Activated T-helper 9 cell treated with anti-CD3 and anti-CD28 coated beads, Interleukin-2, amount 50 U/mL, for 16 hours (primary cell): ENCODE results near the gene PSMD7.
"Not testable (repeated sequence)": the region's sequence is repeated elsewhere in the genome, so short reads cannot be mapped to it uniquely, and the experiment has no call there.

Experiments used
- DNase-seq: peaks from one replicate; pipeline ENCODE4 v3.0.0-alpha.2; 2020; ENCODE audit warnings: low read depth

Gene PSMD7

DNA sequence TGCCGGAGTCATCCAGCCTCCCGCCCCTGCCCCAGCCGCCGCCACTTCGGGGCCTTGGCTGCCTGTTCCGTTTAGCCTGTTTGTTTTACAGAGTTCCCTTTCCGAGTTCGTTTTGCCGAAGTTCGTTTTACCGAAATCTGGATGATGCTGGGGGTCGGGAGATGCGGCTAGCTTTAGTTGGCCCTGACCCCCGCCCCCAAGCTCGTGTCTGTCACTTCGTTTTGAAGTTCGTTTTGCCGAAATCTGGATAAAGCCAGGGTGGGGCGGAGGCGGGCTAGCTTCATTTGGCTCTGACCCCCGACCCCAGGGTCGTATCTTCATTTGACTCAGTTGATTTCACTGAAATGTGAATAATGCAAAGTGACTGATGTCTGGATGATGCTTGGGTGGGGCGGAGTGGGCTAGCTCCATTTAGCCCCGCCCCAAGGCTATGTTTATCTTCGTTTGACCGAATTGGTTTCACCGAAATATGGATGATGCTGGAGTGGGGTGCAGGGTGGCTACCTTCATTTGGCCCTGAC, 591 bp downstream of the PSMD7 start:
- DNase-seq: peak; percentile 8

- no peak for DNase-seq
Measured at GRCh38 chr16:74298104-74298503, 1.5 kb downstream of the PSMD7 start.

DNA sequence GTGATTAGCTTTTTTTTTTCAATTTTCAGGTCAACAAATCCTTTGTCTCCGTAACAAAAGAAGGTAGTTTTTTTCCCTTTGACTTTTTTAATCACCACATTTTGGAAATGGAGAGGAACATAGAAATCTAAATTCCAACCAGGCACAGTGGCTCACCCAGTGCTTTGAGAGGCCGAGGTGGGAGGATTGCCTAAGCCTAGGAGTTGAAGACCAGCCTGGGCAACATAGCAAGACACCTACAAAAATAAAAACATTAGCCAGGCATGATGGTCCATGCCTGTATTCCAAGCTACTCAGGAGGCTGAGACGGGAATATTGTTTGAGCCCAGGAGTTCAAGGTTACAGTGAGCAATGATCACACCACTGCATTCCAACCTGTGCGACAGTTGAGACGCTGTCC, 5.7 kb downstream of the PSMD7 start:
- DNase-seq: no peak

DNA sequence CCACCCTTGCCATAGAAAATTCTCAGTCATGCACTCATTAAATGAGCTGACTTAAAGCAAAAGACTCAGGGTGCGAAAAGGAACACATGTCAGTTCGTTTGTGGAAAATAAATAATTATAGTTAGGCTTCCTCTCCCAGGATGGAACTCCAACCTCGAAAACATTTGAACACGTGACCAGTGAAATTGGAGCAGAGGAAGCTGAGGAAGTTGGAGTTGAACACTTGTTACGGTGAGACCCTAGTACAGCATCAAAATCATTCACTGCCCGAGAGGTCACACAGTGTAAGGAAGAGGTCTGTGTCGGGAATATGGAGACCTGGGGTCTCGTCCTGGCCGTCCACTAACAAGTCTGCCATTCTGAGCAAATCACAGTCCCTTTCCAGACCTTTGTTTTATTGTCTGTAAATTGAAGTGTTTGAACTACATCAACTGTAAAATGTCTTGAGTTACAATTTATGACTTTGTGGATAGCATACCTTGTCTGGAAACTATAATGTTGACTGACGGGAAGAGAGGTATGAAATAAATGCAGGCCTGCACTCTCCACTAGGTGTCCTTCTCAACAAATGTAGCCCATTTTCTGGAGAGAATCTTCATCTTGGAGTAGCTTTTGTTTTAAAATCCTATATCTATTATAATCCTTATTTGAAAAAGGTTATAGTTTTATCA, 7.7 kb downstream of the PSMD7 start:
- no peak for DNase-seq

DNA sequence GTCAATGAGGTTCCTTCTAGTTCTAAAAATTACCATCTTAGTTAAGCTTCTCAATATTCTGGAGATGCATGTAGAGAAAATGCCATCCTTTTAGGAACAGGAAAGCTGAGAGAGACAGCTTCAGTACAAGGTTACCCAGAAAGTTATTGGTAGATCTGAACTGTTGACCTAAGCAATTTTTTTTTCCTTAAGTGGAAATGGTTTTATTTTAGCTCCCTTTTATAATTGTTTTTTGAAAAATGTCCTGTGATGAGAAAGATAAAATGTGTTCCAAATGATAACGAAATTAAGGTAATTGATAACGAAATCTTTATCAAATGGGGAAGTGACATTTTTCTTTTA, 8.2 kb downstream of the PSMD7 start:
- no peak for DNase-seq

GRCh38 chr16:74305281-74305680, 8.7 kb downstream of the PSMD7 start:
- DNase-seq: no peak

GRCh38 chr16:74305978-74306784, 9.6 kb downstream of the PSMD7 start:
- DNase-seq: no peak

DNA sequence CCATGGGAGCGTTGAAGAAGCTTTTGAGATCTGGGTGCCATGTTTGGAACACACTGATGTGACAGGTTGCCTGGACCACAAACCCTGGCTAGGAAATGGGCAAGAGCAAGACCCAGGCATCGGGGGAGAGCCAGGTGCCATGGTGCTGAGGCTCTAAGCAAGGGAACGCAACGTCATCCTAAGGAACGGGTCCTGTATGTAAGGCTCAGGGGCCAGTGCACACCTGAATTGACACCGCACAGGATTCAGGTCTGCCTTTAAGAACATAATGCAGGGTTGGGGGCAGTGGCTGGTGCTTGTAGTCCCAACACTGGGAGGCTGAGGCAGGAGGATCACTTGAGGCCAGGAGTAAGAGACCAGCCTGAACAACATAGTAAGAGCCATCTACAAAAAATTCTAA, 10.8 kb downstream of the PSMD7 start:
- no peak for DNase-seq

GRCh38 chr16:74309789-74310781, 13.5 kb downstream of the PSMD7 start:
- DNase-seq: no peak

GRCh38 chr16:74315059-74315458, 18.4 kb downstream of the PSMD7 start:
- DNase-seq: no peak

GRCh38 chr16:74320707-74321106, 24.1 kb downstream of the PSMD7 start:
- no peak for DNase-seq

GRCh38 chr16:74321356-74321755, 24.7 kb downstream of the PSMD7 start:
- DNase-seq: no peak

GRCh38 chr16:74322301-74322710, 25.7 kb downstream of the PSMD7 start:
- no peak for DNase-seq

DNA sequence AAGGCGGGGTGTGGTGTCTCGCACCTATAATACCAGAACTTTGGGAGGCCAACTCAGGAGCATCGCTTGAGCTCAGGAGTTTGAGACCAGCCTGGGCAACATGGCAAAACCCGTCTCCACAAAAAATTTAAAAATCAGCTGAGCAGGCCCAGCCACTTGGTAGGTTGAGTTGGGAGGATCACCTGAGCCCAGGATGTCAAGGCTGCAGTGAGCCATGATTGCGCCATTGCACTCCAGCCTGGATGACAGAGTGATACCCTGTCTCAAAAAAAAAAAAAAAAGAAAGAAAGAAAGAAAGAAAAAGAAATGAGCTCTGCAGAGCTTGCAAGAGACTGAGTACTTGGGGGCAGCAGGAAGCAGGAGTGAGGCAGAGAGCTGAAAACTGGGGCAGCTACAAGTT, 28.2 kb downstream of the PSMD7 start:
- not testable (repeated sequence) for DNase-seq

GRCh38 chr16:74325641-74326040, 29.0 kb downstream of the PSMD7 start:
- no peak for DNase-seq

GRCh38 chr16:74328346-74328745, 31.7 kb downstream of the PSMD7 start:
- not testable (repeated sequence) for DNase-seq

- DNase-seq: not testable (repeated sequence)
Measured at GRCh38 chr16:74332469-74332868, 35.9 kb downstream of the PSMD7 start.

- DNase-seq: not testable (repeated sequence)
Measured at GRCh38 chr16:74337506-74337905, 40.9 kb downstream of the PSMD7 start.

GRCh38 chr16:74339226-74339625, 42.6 kb downstream of the PSMD7 start:
- DNase-seq: not testable (repeated sequence)

GRCh38 chr16:74353038-74353437, 56.4 kb downstream of the PSMD7 start:
- DNase-seq: not testable (repeated sequence)
